K562 (cell line): ENCODE data around the gene SAPCD1. TPM values are rescaled to one million over a fixed set of nuclear protein-coding genes. Genes with fewer than 3 reads are reported as not detected.

Experiments used
- ARID3B ChIP-seq: fragments of 250-450 bp; sonication (Bioruptor Pico); IDR thresholded peaks from 2 replicates; pipeline ENCODE4 v1.4.0; 2020; ENCODE audit warnings: borderline replicate concordance
- ARID4B ChIP-seq: sonication (generic); formaldehyde crosslinking; IDR thresholded peaks from 2 replicates; pipeline ENCODE4 v1.8.0; 2022; ENCODE audit warnings: mild to moderate bottlenecking, missing genetic modification reagents
- DNMT1 ChIP-seq: fragments of 450-650 bp; IDR thresholded peaks from 2 replicates; pipeline ENCODE4 v1.6.1; 2016; ENCODE audit warnings: antibody characterized with exemption, mild to moderate bottlenecking
- E2F8 ChIP-seq: fragments of 450-650 bp; IDR thresholded peaks from 2 replicates; pipeline ENCODE4 v1.7.1; 2018; ENCODE audit warnings: mild to moderate bottlenecking, low read depth; ENCODE audit not compliant: partially characterized antibody
- FIP1L1 ChIP-seq: fragments of 200-400 bp; formaldehyde crosslinking; IDR thresholded peaks from 2 replicates; pipeline ENCODE4 v1.6.1; 2018; ENCODE audit warnings: mild to moderate bottlenecking, low read depth, low read length; ENCODE audit not compliant: poor library complexity, severe bottlenecking
- KDM1A ChIP-seq, 2 experiments: fragments of 450-650 bp; IDR thresholded peaks; 2 replicates each; pipeline ENCODE4 v1.6.1; 2016; ENCODE audit warnings: mild to moderate bottlenecking in 2 of 2
- MIER1 ChIP-seq: fragments of 450-650 bp; IDR thresholded peaks from 2 replicates; pipeline ENCODE4 v1.6.1; 2016; ENCODE audit warnings: antibody characterized with exemption, mild to moderate bottlenecking, low read depth
- MLX ChIP-seq, 2 experiments: fragments of 450-650 bp in 1 of 2; sonication (generic) in 1 of 2; formaldehyde crosslinking; conservative IDR thresholded peaks; 2 replicates each; pipeline versions ENCODE4 v1.4.0 to v1.8.1; 2020 to 2022; ENCODE audit warnings: mild to moderate bottlenecking in 1 of 2, missing genetic modification reagents in 1 of 2
- MYC ChIP-seq, 2 experiments: fragments of 250-450 bp in 1 of 2; sonication (Bioruptor Pico) in 1 of 2; IDR thresholded peaks; 2 replicates each; pipeline versions ENCODE4 v1.5.1 to v1.6.1; 2012 to 2021; ENCODE audit warnings: low read depth in 2 of 2, borderline replicate concordance in 1 of 2, improper control_type of control experiment in 1 of 2, low read length in 1 of 2, mild to moderate bottlenecking in 1 of 2, moderate library complexity in 1 of 2
- SRF ChIP-seq, 2 experiments: fragments of 250-450, 450-650 bp in 1 of 2; sonication (Bioruptor Pico) in 1 of 2; sonication (generic) in 1 of 2; formaldehyde crosslinking; IDR thresholded peaks; 2 replicates each; pipeline versions ENCODE4 v1.5.0 to v1.5.1; 2020 to 2022; ENCODE audit warnings: mild to moderate bottlenecking in 1 of 2, missing genetic modification reagents in 1 of 2
- THRB ChIP-seq: fragments of 450-650 bp; formaldehyde crosslinking; conservative IDR thresholded peaks from 2 replicates; pipeline ENCODE4 v1.4.0; 2022; ENCODE audit warnings: mild to moderate bottlenecking, missing genetic modification characterization
- ZNF507 ChIP-seq: conservative IDR thresholded peaks from 2 replicates; pipeline ENCODE4 v1.6.1; 2017; ENCODE audit warnings: missing genetic modification characterization, missing compliant biosample characterization
- polyA plus RNA-seq, 8 experiments: library from polyadenylated mRNA; depleted of rRNA in 4 of 8; stranded (reverse) in 5 of 8; unstranded in 3 of 8; fragments of >200 nt; fragmentation: Nextera tagmentation in 2 of 8; fragmentation: Illumina TruSeq in 1 of 8; extraction: Ambion mirVana in 2 of 8; extraction: Trizol in 1 of 8; gene quantifications; 2 replicates each; pipeline versions ENCODE4 v1.2.1 to v1.2.3, GENCODE V29; 2011 to 2014; ENCODE audit warnings: inconsistent platforms in 1 of 8, missing spikeins in 1 of 8
- total RNA-seq, 7 experiments: library from RNA; depleted of rRNA in 6 of 7; stranded (reverse); fragments of >200 nt in 6 of 7; fragmentation: Illumina TruSeq in 2 of 7; extraction: Trizol in 2 of 7; gene quantifications; 2 replicates each; pipeline versions ENCODE4 v1.2.1 to v1.2.3, GENCODE V29; 2011 to 2021; ENCODE audit warnings: low replicate concordance in 1 of 7

Gene SAPCD1
- total and polyA plus RNA-seq, 9 of the 15 experiments (the other 6 are each of a cell fraction or from before 2014, with no cell fraction given): 2.6 to 30.2 (median 7.4) TPM

- 0 out of 4 replicates have a peak, but pooled peaks of 1 of the 2 experiments have one; percentile 62 for TF ChIP-seq MLX (CRISPR knock-in tag; conservative IDR thresholded peaks at IDR 0.05)
- 0 out of 4 replicates have a peak, but pooled peaks of 1 of the 2 experiments have one; percentile 4 for TF ChIP-seq SRF (CRISPR knock-in tag; IDR thresholded peaks at IDR 0.05)
- TF ChIP-seq MYC (IDR thresholded peaks at IDR 0.05; ENCODE audit: low read depth, low read length): peak; percentile 9; the same call in 1 of the 2 replicates
- no peak for TF ChIP-seq MYC (CRISPR knock-in tag; IDR thresholded peaks at IDR 0.05; ENCODE audit: borderline replicate concordance, low read depth)
- no peak for TF ChIP-seq E2F8
- peak; percentile 66; the same call in 1 of the 2 replicates for TF ChIP-seq THRB (CRISPR knock-in tag)
- no peak for TF ChIP-seq ZNF507 (tag)
- TF ChIP-seq ARID4B (CRISPR knock-in tag): 0 out of 2 replicates have a peak, but pooled peaks have one; percentile 37
- TF ChIP-seq FIP1L1: peak; percentile 33
- TF ChIP-seq MIER1: peak; percentile 6; the same call in 1 of the 2 replicates
- no peak for TF ChIP-seq DNMT1
- TF ChIP-seq KDM1A (IDR thresholded peaks at IDR 0.05): no peak
- TF ChIP-seq ARID3B: 0 out of 2 replicates have a peak, but pooled peaks have one; percentile 24
Observed at GRCh38 chr6:31727717-31728671, 34.5 kb upstream of the SAPCD1 start (continued).
